HG02884 (cell line): ENCODE measurements around the gene OVOL3.
"Not testable (repeated sequence)": the region's sequence is repeated elsewhere in the genome, so short reads cannot be mapped to it uniquely, and the experiment has no call there.

Experiments used
- ATAC-seq: cut with Tn5 transposase; IDR thresholded peaks from one replicate; pipeline ENCODE4 v1.9.1; 2021; ENCODE audit warnings: mild to moderate bottlenecking, moderate library complexity; ENCODE audit not compliant: unreplicated experiment

Gene OVOL3

GRCh38 chr19:36110487-36111199 is at the start of gene OVOL3:
Gene OVOL3, plus strand, starts transcription at chr19:36111143. Its CDS starts 60 bp downstream, at chr19:36111203.
- ATAC-seq = no peak

GRCh38 chr19:36061367-36061766 is 49.6 kb upstream of the OVOL3 start:
- no peak for ATAC-seq

DNA sequence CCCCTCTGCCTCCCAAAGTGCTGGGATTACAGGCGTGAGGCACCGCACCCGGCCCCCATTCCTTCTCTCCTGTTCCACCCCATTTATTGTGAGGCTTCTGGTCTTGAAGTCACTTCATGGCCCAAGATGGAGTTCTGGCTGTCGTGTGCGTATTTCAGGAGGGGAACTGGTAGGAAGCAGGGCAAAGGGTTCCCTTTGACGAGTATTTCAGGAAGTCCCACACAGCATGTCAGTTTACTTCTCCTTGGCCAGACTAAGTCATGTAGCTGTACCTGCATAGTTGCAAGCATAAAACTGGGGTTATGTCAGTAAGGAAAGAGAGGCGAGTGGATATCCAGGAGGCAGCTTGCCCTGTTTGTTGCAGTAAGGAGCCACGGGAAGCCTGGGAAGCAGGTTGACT is 46.1 kb upstream of the OVOL3 start:
- no peak for ATAC-seq

GRCh38 chr19:36067681-36068080 is 43.3 kb upstream of the OVOL3 start:
- ATAC-seq = no peak

- ATAC-seq = not testable (repeated sequence)
Observed at GRCh38 chr19:36068810-36069499, 42.0 kb upstream of the OVOL3 start.

GRCh38 chr19:36072081-36072480 is 38.9 kb upstream of the OVOL3 start:
- ATAC-seq = no peak

GRCh38 chr19:36073121-36073876 is 37.6 kb upstream of the OVOL3 start:
- ATAC-seq = no peak

GRCh38 chr19:36079389-36079945 is 31.5 kb upstream of the OVOL3 start:
- ATAC-seq = no peak

- no peak for ATAC-seq
Observed at GRCh38 chr19:36081385-36081784, 29.6 kb upstream of the OVOL3 start.

DNA sequence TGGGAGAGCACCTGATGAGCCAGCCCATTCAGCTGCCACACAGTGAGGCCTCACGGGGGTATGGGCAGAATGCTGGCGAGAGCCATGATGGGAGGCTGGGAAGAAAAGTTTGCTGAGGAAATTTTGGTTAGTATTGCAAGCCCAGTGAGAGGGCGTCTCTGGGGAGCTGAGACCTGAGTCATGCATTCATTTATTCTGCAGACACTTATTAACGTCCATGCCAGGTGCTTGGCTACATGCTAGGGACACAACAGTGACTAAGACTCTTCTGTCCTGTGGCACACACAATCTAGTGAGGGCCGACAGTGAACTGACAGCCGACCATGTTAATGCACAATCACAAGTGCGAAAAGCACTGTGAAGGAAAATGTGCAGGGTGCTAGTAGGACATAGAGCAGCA is 29.0 kb upstream of the OVOL3 start:
- ATAC-seq = no peak

DNA sequence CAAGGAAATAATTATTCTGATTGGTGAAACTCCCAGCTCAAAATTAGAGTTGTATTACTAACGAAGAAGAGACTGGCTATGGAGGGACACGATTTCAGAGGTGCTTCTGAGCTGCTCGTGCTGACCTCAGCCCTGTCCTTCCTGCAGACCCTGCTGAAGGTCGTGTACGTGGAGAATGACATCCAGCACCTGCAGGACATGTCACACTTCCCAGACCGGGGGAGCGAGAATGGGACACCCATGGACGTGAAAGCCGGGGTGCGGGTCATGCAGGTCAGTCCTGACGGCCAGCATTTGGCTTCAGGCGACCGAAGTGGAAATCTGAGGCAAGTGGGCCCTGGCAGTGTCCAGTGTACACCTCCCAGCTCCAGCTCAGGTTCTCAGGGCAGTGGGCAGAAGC is 28.0 kb upstream of the OVOL3 start:
- ATAC-seq = no peak

GRCh38 chr19:36084231-36085009 is 26.5 kb upstream of the OVOL3 start:
- no peak for ATAC-seq

GRCh38 chr19:36086326-36086725 is 24.6 kb upstream of the OVOL3 start:
- no peak for ATAC-seq

- ATAC-seq = no peak
Observed at GRCh38 chr19:36089847-36090246, 21.1 kb upstream of the OVOL3 start.

- no peak for ATAC-seq
Observed at GRCh38 chr19:36090910-36091695, 19.8 kb upstream of the OVOL3 start.

- no peak for ATAC-seq
Observed at GRCh38 chr19:36092566-36092965, 18.4 kb upstream of the OVOL3 start.

DNA sequence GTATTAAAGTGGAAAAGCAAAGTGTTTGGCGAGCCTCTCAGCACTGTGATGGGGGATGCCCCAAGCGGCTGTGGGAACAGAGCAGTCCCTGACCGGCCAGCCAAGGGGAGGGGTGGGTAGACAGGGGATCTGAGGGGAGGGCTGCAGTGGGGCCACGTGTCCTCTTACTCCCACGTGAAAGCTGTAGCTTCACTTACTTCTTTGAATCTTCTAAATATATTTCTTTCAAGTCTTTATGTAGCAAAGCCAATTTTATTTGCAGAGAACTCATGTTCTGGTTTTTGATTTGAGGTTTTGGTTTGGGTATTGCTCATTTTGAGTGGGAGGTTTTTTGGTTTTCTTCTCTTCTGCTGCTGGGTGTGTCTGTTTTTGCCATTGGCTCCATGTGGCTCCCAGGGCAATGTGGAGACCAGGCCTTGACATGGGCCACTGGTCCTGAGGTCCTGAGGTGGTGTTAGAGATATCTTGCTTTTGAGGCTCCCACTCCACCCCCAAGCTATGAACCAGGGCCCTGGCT is 17.7 kb upstream of the OVOL3 start:
- ATAC-seq = peak; percentile 55

GRCh38 chr19:36093687-36094086 is 17.3 kb upstream of the OVOL3 start:
- no peak for ATAC-seq

- no peak for ATAC-seq
Observed at GRCh38 chr19:36097036-36097435, 13.9 kb upstream of the OVOL3 start.
